Measurements from ENCODE around the gene LHFPL3.

DNA sequence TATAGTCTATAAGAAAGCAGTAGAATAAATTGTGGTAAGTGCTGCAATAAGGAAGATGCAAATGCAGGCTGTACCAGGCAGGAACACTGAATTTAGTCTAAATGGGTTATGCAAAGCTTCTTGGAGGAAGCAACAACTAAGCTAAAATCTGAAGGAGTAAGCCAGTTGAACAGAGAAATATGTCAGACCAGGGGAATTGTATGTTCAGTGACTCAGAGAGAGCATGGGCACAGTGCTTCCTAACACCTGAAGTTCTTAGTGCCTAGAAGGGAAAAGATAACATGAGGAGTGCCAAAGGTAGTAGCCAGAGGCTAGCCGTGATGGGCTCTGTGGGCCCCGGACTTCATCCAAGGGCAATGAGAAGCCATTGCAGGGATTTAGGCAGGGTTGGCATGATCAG lies 481.5 kb downstream of the LHFPL3 start:
- TF ChIP-seq POLR2A (IDR thresholded peaks at IDR 0.05) = no peak
- TF ChIP-seq, protein P1, sequence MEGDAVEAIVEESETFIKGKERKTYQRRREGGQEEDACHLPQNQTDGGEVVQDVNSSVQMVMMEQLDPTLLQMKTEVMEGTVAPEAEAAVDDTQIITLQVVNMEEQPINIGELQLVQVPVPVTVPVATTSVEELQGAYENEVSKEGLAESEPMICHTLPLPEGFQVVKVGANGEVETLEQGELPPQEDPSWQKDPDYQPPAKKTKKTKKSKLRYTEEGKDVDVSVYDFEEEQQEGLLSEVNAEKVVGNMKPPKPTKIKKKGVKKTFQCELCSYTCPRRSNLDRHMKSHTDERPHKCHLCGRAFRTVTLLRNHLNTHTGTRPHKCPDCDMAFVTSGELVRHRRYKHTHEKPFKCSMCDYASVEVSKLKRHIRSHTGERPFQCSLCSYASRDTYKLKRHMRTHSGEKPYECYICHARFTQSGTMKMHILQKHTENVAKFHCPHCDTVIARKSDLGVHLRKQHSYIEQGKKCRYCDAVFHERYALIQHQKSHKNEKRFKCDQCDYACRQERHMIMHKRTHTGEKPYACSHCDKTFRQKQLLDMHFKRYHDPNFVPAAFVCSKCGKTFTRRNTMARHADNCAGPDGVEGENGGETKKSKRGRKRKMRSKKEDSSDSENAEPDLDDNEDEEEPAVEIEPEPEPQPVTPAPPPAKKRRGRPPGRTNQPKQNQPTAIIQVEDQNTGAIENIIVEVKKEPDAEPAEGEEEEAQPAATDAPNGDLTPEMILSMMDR (IDR thresholded peaks at IDR 0.05) = no peak
